HG03108 (cell line): Measurements from ENCODE around the gene ZBTB20.

Experiments used
- ATAC-seq: cut with Tn5 transposase; IDR thresholded peaks from one replicate; pipeline ENCODE4 v1.9.1; 2021; ENCODE audit warnings: moderate library complexity; ENCODE audit not compliant: unreplicated experiment

ZBTB20 gene

DNA sequence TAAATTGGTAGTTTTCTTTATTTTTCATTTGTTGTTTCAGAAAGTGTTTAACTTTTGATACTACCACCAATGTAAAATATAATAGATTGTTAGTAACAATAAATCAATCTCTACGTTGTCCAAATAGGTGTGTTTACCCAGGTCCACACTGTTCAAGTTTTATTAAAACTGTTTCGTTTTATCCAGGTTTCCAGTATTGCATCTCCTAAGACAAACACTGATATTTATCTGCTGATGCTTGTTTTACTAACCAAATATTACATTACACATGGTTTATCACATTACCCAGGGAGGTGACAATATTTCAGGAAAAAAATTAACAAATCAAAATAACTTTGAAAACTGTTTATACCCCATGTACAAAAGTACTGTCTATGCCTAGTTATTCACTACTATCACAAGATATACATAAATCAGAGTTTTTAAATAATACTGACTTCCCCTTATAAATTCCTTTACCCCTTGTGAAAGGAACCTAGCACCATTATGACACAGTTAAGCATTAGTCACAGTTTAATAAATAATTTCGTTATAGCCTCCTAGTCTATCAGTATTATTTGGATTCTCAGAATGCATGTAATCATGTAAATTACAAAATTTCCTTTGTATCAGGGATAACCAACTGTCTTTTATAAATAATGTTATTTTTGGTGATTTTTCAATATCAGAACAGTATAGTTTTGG lies 205.3 kb downstream of the ZBTB20 start:
- no peak for ATAC-seq

- no peak for ATAC-seq
These were observed 207.2 kb downstream of the ZBTB20 start for GRCh38 chr3:114939920-114940319.

DNA sequence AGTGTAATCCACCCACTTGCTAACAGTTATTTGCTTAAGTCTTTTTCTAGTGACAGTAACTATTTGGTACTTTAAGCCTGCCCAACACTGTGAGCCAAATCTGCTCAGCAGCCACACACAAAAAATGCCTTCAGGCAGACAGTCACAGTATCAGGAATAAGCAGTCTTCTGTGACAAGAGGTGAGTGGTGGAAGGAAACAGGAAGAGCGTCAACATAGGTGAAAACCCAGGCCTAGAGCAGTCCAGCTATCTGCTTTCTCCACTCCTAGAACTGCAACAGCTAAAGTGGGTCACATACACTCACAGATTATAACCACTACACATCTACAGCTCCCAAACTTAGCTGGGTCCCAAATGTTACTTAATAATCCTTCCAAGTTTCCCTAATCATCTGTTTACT lies 213.7 kb downstream of the ZBTB20 start:
- no peak for ATAC-seq

GRCh38 chr3:114929971-114930732 lies 216.9 kb downstream of the ZBTB20 start:
- ATAC-seq, result no peak

DNA sequence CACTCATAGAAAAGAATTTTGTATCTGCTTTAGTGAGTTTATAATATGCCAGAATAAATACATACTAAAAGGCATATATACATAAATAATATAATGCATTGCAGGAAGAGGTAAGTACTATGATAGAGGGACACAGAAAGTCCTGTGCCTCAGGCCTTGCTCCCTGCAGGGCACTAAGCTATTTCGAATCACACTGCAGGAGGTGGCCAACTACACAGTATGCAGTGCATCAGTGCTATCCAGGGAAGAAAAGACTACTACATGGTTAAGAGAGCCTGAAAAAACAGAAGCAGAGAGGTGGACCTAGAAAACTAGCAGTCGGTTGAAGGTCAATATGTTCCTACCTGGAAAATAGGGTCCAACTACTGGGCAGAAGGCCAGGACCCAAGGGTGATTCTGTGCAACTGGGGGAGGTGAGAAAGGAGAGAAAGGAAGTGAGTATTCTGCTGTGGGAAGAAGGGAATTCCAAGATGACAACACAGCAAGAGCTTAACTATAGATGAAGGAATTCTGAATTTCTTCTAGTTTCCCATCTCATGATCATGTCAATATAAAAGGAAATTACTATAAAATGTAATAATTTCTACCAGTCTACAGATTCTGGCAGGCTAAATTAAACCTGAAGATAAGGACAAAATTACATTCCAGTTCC lies 218.0 kb downstream of the ZBTB20 start:
- ATAC-seq, result no peak

DNA sequence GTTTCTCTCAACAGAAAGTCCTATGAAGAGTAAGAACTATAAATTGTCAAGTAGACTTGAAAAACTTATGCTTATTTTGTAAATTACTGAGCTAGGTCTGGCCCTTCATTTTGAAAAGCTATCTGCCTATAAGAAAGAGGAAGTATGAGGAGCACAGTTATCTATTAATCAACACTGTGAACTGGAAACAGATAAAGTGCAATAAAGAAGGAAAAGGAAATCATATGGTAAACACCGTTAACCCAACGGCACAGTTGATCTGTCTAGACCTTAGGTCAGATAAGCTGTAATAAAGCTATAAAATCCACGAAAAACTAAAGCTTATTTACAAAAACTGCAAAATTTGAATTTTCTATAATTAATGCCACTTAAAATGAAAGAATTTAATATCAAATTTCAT lies 242.5 kb downstream of the ZBTB20 start:
- no peak for ATAC-seq

DNA sequence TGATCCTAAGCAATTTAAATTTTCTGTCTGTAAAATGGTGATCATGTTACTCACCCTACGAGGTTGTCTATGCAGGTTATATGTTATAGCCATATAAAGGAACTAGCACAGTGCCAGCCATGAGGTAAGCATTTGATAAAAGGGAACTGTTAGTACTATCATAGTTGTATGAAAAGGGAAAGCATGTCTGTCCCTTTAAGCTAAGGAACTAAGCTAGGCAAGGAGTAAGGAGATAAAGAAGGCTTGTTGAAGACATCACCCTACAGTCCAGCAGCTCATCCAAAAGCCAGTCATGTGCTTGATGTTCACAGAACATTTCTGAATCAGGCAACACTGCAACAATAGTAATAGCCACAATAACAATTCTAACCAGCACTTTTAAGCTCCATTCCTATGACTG lies 243.9 kb downstream of the ZBTB20 start:
- ATAC-seq, result no peak

- peak; percentile 43 for ATAC-seq
These were observed 244.4 kb downstream of the ZBTB20 start for GRCh38 chr3:114902691-114903101.

DNA sequence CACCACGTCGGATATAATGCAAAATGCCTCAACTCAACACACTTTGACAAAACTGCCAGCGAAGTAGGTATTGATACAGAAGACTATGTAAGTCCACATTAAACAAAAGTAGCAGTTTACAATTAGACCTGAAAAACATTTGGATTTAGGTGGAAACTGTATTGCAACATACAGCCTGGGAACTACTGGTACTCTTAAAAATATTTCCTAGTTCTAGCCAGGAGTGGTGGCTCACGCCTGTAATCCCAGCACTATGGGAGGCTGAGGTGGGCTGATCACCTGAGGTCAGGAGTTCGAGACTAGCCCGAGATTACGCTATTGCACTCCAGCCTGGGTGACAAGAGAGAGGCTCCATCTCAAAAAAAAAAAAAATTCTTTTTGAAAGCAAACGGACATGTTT lies 246.2 kb downstream of the ZBTB20 start:
- ATAC-seq, result no peak

- no peak for ATAC-seq
These were observed 247.7 kb downstream of the ZBTB20 start for GRCh38 chr3:114899186-114899931.

- ATAC-seq, result no peak
These were observed 250.1 kb downstream of the ZBTB20 start for GRCh38 chr3:114896978-114897377.

DNA sequence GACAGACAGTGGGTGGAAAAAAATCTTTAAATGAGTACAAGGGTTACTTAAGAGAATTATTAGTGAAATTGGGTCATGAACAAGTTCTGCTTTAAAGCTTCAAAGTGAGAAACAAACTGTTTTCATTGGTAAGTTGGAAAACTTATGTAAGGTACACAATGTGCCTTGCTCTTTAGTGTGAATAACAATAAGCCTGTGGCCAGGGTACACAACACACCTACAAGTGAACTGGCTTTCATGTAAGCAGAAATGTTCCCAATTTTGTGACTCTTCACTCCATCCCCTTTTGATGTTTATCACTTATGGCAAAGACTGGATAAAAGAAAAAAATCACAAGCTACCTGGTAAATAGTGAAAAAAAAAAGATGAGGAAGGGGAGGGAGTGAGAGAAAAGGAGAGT lies 253.7 kb downstream of the ZBTB20 start:
- ATAC-seq, result no peak

- no peak for ATAC-seq
These were observed 254.2 kb downstream of the ZBTB20 start for GRCh38 chr3:114892880-114893279.

- ATAC-seq, result no peak
These were observed 254.8 kb downstream of the ZBTB20 start for GRCh38 chr3:114892131-114892879.

DNA sequence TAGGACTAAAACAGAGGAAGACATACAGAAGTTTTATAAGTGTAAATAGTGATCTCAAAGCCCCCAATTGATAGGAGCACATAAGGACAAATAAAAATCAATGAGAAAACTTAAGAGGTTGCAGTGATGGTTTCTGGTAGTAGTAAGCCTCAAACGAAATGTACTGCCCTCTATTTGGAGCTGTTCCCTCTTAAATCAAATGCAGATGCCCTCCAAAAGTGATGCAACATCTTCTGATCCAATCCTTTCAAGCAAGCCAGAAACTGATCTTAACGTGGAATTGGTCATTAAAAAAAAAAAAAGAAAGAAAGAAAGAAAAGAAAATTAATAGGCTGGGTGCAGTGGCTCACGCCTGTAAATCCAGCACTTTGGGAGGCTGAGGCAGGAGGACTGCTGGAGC lies 259.3 kb downstream of the ZBTB20 start:
- no peak for ATAC-seq

DNA sequence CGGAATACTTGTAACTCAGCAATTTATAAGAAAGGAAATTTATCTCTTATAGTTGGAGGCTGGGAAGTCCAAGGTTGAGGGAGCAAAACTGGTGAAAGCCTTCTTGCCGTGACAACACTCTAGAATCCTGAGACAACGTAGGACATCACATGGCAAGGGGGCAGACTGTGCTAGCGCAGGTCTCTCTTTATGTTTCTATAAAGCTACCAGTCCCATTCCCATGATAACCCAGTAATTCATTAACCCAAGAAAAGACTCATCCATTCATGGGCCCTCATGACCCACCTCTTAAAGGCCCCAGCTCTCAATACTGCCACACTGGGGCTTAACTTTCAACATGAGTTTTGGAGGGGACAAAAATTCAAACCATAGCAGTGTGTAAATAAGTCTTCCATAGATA lies 260.2 kb downstream of the ZBTB20 start:
- no peak for ATAC-seq

DNA sequence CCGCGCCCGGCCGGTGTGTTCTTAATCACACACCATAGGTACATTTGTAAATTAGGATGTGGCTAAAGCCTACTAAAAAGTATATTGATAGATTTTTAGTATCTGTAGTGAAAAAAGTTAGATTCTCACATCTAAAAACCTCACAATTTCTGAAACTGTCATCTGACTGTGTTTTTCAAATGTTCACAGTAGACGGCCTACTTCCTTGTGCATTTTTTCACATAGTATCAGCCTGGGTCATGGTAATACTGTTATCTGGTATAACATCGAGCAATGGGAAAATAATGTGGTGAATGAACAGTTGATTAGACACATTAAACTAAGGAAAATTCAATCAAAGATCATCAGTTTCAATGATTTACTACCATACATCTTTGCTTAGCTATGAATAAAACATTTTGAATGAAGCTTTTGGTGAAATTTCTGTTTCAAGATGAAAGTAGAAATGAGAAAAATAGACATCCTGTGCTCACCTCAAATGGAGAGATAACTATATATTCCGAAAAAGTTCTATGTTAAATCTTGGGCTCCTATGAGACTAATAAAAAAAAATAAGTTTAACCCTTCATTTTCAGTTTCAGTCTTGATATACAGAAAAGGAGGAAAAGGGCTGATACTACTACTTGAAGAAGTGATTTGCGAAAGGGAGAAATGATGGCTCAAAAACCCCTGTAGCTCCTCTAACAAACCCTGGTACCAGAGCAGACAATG lies 262.7 kb downstream of the ZBTB20 start:
- no peak for ATAC-seq

GRCh38 chr3:114880078-114880477 lies 267.0 kb downstream of the ZBTB20 start:
- ATAC-seq, result no peak

DNA sequence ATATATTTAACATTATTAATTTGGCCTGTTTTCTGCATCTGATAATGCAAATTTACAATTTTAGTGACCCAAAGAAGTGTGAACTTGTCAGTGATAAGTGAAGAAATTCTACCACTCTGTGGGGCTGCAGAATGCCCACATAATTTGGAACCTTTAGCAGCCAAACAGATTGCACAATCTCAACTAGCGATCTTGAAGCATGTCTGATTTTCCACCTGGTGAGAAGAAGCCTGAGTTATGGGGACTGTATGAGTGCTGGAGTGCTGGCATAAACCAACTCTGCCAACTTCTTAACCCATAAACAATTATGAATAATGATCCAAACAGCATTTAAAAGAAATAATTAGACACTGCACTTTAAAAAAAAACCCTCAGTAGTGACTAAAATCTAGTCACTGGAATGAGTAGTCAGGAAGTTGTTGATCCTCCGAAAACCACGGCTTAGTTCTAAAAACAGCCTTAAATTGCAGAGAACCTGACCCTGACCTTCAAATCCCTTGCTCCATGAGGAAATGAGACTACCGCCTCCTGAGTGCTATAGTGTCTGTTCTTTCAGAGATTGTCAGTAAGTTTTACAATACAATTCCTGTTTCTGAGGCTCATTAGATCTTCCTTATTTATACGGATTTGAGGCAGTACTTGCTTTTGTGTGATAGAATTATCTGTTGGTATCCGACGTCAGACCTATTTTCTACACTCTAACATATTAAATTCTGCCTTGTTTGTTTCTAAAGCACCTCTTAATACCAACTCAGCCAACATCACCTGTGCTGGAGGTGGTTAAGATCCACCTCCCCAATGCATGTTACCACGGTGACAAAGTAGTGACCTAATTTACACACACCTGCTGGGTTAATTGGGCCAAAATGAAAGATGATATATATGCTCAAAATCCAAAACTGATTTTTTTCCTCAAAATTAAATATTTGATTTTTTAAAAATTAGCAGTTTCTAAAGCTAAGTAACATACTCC lies 267.7 kb downstream of the ZBTB20 start:
- peak; percentile 64 for ATAC-seq
